ENCODE measurements around the gene SLC9A4. TPM values are rescaled to one million over a fixed set of nuclear protein-coding genes. Genes with fewer than 3 reads are reported as not detected.

The SLC9A4 gene
- total and polyA plus RNA-seq, 9 of the 15 experiments (the other 6 are each of a cell fraction or from before 2014, with no cell fraction given) = 0.04 to 0.15 (median 0.04) TPM; not detected in 5

DNA sequence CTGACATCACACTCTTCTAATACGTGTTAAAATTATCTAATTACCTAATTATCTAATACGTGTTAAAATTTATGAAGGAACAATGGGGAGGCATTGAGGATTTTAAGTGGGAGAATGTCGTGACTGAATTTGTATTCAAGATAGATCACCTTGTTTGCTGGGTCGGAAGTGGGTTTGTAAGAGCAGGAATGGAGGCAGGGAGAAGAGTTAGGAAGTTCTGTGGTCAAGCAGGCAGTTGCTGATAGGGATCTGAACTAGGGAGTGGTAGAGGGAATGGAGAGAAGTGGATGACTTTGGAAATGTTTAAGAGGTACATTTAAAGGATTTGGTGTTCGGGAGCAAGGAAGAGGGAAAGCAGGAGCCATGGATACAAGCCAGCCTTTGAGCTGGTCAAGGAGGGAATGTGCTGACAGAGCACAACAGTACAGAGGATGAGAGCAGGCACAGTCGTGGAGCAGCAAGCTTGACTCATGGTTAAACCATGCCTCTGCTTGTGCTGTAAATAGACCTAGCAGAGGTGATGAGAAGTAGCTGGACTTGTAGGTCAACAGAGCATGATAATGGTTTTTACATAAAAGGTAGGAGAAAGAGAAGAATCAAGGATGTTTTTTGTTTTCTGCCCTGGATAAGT, 33.8 kb upstream of the SLC9A4 start (continued):
- 0 out of 4 replicates have a peak, but pooled peaks of 1 of the 2 experiments have one; percentile 3 for TF ChIP-seq RAD21 (CRISPR knock-in tag; conservative IDR thresholded peaks at IDR 0.05 in 1 of 2, IDR thresholded peaks at IDR 0.05 in 1 of 2)
- no peak for TF ChIP-seq ZFPM2 (CRISPR knock-in tag; IDR thresholded peaks at IDR 0.05)
- TF ChIP-seq, protein P1, sequence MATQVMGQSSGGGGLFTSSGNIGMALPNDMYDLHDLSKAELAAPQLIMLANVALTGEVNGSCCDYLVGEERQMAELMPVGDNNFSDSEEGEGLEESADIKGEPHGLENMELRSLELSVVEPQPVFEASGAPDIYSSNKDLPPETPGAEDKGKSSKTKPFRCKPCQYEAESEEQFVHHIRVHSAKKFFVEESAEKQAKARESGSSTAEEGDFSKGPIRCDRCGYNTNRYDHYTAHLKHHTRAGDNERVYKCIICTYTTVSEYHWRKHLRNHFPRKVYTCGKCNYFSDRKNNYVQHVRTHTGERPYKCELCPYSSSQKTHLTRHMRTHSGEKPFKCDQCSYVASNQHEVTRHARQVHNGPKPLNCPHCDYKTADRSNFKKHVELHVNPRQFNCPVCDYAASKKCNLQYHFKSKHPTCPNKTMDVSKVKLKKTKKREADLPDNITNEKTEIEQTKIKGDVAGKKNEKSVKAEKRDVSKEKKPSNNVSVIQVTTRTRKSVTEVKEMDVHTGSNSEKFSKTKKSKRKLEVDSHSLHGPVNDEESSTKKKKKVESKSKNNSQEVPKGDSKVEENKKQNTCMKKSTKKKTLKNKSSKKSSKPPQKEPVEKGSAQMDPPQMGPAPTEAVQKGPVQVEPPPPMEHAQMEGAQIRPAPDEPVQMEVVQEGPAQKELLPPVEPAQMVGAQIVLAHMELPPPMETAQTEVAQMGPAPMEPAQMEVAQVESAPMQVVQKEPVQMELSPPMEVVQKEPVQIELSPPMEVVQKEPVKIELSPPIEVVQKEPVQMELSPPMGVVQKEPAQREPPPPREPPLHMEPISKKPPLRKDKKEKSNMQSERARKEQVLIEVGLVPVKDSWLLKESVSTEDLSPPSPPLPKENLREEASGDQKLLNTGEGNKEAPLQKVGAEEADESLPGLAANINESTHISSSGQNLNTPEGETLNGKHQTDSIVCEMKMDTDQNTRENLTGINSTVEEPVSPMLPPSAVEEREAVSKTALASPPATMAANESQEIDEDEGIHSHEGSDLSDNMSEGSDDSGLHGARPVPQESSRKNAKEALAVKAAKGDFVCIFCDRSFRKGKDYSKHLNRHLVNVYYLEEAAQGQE (IDR thresholded peaks at IDR 0.05; ENCODE audit: borderline replicate concordance) = no peak
- TF ChIP-seq, protein P1 (CRISPR knock-in tag; IDR thresholded peaks at IDR 0.05; ENCODE audit: low read depth) = no peak
- peak; percentile 35; the same call in 1 of the 2 replicates for TF ChIP-seq ARID1B (IDR thresholded peaks at IDR 0.05)
- peak; percentile 23; the same call in 1 of the 2 replicates for TF ChIP-seq TEAD4 (IDR thresholded peaks at IDR 0.05; ENCODE audit: low read length)
- TF ChIP-seq TEAD4 (CRISPR knock-in tag; IDR thresholded peaks at IDR 0.05; ENCODE audit: borderline replicate concordance) = no peak
- TF ChIP-seq ZNF140 (CRISPR knock-in tag; IDR thresholded peaks at IDR 0.05) = no peak
- TF ChIP-seq BDP1 (IDR thresholded peaks at IDR 0.05; ENCODE audit: insufficient read depth, insufficient read length) = no peak
- TF ChIP-seq POLR2B (IDR thresholded peaks at IDR 0.05; ENCODE audit: low read depth, partially characterized antibody) = no peak
- peak in 1 of 2 experiments; percentile 43; a peak in 1 of 4 replicates for TF ChIP-seq ETV6 (IDR thresholded peaks at IDR 0.05; ENCODE audit: borderline replicate concordance in 1 of 2, low read depth in 2 of 2, low read length in 1 of 2)
- no peak for TF ChIP-seq ETV6 (CRISPR knock-in tag; IDR thresholded peaks at IDR 0.05; ENCODE audit: borderline replicate concordance)
- no peak for TF ChIP-seq ZNF146 (CRISPR knock-in tag; IDR thresholded peaks at IDR 0.05; ENCODE audit: unreplicated experiment)
- TF ChIP-seq, protein P2, sequence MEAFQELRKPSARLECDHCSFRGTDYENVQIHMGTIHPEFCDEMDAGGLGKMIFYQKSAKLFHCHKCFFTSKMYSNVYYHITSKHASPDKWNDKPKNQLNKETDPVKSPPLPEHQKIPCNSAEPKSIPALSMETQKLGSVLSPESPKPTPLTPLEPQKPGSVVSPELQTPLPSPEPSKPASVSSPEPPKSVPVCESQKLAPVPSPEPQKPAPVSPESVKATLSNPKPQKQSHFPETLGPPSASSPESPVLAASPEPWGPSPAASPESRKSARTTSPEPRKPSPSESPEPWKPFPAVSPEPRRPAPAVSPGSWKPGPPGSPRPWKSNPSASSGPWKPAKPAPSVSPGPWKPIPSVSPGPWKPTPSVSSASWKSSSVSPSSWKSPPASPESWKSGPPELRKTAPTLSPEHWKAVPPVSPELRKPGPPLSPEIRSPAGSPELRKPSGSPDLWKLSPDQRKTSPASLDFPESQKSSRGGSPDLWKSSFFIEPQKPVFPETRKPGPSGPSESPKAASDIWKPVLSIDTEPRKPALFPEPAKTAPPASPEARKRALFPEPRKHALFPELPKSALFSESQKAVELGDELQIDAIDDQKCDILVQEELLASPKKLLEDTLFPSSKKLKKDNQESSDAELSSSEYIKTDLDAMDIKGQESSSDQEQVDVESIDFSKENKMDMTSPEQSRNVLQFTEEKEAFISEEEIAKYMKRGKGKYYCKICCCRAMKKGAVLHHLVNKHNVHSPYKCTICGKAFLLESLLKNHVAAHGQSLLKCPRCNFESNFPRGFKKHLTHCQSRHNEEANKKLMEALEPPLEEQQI (IDR thresholded peaks at IDR 0.05) = no peak
- no peak for TF ChIP-seq NR1H2 (CRISPR knock-in tag; IDR thresholded peaks at IDR 0.05)
- 0 out of 2 replicates have a peak, but pooled peaks have one; percentile 37 for TF ChIP-seq ETV5 (CRISPR knock-in tag; IDR thresholded peaks at IDR 0.05; ENCODE audit: low read depth)
- no peak for TF ChIP-seq JUND (IDR thresholded peaks at IDR 0.05; ENCODE audit: borderline replicate concordance, low read depth, low read length)
- peak; percentile 38; the same call in 1 of the 3 replicates for TF ChIP-seq JUND (tag; IDR thresholded peaks at IDR 0.05; ENCODE audit: borderline replicate concordance, low read depth, low read length)
- peak; percentile 96 for TF ChIP-seq ZNF316 (IDR thresholded peaks at IDR 0.05)

Data from K562 (cell line).